Stimulated activated CD8-positive, alpha-beta memory T cell treated with anti-CD3 and anti-CD28 coated beads, Interleukin-7, amount 100 ng/mL, for 1 hour (primary cell): ENCODE data around the gene EPB41L5.
A peak's percentile ranks its signal among the peaks of the same experiment; 100 is the strongest.
"Not testable (repeated sequence)": the region's sequence is repeated elsewhere in the genome, so short reads cannot be mapped to it uniquely, and the experiment has no call there.

Experiments used
- DNase-seq, 2 donors: peaks; one replicate each; pipeline ENCODE4 v3.0.0-alpha.2; 2020; ENCODE audit warnings: low read depth in 2 of 2

Gene EPB41L5

DNA sequence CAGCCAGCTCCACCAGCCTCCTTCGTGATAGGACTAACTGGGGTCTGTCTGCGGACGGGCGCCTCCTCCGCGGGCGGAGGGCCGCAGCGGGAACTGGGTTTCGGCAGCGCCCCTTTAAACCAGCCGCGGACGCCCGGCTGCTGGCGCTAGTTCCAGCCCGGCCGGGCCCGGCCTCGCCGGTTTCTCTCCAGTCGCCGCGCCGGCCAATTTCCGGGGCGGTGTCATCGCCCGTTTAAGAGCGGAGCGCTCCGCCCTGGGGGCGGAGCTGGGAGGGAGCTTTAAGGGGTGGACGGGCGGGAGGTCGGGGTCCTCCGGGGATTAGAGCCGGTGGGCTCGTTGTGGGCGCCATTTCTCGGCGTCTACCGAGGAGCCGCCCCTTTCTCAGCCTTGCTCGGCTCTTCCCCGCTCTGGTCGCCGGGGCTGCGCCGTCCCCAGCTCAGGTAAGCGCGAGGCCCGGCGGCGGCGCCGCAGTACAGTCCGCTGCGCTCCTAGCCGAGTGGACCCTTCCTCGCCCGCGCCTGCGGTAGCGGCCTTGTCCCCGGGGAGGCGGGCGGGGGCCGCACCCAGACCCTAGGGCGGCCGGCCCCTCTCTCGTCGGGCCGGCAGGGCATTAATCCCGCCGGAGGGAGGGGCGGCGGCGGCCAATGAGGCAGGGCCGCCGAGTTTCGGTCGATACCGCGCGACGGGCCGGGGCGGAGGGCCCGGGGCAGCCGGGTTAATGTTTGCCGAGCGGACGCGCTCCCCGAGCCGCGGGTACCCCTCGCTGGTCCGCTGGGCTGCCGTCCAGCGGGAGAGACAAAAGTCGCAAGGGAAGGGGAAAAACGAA is at the start of gene EPB41L5:
Gene EPB41L5, plus strand, starts transcription at position 307 of the 826 bp plus-strand sequence. CDS start 6,008 bp downstream, outside the sequence.
- peak; percentile 66 for DNase-seq

DNA sequence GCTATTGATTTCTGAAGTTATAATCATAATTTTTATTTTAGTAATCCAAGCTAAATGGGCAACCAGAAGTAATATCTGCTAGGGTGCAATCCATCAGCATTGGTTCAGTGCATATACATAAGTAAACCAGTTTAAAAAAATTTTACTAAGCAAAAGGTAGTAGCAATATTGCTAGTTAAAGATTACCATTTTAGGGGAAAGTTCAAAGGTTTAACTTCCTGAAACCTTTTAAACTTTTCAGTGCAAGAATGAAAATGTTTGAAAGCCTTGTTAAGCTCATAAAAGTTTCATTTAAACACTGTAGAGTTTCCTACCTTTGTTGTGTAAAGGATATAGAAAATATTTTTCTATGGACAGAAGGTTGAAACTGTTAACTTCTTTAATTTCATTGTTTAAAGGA is 31.0 kb upstream of the EPB41L5 start:
- DNase-seq: no peak

DNA sequence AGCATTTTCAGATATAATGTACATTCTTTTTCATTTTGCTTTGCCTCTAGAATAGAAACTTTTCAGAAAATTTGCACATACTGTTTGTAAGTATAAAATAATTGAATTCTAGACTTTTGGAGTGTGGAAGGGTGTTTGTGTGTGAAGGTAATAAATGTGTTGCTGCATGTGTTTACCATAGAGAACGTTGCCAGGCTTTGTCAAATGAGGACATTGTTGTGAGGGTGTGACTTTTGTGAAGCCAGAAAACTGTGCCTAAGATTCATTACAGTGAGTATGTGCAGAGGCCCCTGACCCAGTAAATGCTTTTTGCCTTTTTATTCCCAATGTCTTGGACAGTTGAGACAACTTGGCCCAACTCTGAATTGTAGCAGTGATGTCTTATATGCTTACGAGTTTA is 30.4 kb upstream of the EPB41L5 start:
- no peak for DNase-seq

DNA sequence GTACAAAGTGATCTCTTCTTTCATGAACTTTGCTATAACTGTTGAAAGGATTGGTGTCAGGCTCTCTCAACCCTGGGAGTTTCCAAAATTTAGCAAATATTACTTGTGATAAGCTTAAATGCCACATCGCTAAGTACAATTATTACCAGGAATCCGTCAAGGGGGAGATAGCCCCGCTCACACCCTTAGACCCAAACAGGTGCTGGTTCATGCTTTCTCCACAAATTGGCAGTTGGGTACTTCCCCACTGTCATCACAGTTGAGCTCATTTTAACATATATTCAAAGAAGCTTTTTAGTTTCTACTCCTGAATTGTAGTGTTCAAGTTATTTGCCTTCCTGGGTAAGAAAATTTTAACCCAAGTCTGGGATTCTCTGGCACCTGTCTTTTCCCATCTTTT is 29.8 kb upstream of the EPB41L5 start:
- DNase-seq: no peak

DNA sequence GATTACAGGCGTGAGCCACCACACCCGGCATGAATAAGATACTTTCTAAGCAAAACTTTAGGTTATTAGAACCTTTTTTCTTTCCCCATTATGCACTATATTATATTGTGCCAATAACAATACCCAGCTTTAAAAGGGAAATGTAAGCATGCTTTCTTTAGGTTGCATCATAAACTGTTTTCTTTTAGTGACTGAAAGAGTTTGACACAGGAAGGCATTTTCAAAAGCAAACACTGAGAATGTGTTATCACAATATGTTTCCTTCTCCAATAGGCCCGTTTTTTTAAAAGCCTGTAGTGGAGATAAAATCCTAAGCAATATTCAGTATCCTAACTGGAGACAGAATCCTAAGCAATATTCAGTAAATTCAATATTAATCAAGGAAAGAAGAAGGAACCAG is 16.7 kb upstream of the EPB41L5 start:
- DNase-seq: no peak

DNA sequence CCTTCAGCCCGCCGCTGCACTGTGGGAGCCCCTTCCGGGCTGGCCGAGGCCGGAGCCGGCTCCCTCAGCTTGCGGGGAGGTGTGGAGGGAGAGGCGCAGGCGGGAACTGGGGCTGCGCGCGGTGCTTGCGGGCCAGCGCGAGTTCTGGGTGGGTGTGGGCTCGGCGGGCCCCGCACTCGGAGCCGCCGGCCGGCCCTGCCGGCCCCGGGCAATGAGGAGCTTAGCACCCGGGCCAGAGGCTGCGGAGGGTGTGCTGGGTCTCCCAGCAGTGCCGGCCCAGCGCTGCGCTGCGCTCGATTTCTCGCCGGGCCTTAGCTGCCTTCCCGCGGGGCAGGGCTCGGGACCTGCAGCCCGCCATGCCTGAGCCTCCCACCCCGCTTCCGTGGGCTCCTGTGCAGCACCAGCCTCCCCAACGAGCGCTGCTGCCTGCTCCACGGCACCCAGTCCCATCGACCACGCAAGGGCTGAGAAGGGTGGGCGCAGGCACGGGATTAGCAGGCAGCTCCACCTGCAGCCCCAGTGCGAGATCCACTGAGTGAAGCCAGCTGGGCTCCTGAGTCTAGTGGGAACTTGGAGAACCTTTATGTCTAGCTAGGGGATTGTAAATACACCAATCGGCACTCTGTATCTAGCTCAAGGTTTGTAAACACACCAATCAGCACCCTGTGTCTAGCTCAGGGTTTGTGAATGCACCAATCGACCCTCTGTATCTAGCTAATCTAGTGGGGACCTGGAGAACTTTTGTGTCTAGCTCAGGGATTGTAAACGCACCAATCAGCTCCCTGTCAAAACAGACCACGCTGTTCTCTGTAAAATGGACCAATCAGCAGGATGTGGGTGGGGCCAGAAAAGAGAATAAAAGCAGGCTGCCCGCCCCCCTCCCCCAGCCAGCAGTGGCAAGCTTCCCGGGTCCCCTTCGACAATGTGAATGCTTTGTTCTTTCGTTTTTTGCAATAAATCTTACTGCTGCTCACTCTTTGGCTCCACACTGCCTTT is 15.7 kb upstream of the EPB41L5 start:
- DNase-seq: not testable (repeated sequence)

DNA sequence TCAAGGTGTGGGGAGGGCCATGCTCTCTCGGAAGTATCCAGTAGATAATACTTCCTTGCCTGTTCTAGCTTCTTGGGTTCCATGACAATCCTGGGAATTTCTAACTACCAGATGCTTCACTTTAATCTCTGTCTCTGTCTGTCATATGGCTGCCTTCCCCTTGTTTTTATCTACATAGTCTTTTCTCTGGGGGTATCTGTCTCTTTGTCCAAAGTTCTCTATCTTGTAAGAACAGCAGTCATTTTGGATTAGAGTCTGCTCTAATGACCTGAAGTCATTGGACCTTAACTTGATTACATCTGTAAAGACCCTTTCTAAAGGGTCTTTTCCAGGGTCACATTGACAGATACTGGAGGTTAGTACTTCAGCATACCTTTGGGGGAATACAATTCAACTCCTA is 11.4 kb upstream of the EPB41L5 start:
- no peak for DNase-seq

DNA sequence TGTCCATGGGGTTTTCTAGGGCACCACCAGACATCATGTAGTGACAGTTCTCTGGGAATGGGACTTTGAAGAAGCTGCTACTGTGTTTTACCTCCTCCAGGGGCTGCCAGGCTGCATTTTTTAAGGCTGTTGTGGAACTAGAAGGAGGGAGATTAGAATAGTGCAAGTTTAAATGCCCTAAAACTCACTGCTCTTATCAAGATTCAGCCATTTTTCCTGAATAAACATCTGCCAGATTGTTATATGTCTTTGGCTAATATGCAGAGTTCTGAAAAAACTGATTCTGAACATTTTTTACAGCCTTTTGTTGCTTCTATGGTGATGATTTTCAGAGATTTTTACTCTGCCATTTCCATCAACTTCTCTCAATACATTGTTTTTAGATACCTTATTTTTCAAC is 8.6 kb upstream of the EPB41L5 start:
- no peak for DNase-seq

DNA sequence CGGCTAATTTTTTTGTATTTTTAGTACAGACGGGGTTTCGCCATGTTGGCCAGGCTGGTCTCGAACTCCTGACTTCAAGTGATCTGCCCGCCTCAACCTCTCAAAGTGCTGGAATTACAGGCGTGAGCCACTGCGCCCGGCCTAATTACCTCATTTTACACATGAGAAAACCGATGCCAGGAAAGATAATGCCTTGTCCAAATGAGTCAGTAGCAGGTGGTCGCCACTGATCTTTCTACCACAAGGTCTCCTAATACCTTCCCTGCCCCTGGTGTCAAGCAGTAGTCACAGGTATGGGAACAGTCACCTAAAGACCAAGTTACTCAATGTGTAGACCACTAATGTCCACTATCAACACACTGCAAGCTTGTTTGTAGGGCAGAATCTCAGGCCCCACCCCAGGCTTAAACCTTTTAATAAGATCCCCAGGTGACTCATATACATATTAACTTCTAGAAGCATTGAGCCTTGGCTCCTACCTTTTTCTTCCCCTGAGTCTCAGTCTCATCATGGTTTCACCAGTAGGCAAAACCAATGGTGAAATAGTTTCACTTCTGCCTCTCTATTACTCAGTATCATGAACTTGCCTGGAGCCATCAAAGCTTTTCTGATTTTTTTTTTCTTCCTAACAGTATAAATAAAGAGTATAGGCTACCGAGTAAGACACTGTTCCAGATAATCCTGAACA is 6.9 kb upstream of the EPB41L5 start:
- DNase-seq: no peak

DNA sequence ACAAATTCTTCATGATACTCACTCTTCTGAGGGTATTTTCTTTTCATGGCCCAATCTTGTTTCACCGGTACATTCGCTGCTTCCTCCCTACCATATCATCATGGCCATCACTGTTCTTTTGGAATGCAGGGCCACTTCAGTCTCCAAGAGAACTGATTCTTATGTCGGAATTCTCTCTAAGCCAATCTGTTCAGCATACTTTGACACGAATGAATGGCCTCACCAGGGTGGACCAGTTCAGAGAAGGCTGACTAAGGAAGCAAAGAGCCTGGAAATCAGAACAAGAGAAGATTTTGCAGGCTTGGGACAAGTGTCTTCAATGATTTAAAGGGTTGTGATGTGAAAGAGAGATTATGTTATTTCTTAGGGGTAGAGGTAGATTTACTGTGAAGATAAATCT is 5.0 kb upstream of the EPB41L5 start:
- no peak for DNase-seq

DNA sequence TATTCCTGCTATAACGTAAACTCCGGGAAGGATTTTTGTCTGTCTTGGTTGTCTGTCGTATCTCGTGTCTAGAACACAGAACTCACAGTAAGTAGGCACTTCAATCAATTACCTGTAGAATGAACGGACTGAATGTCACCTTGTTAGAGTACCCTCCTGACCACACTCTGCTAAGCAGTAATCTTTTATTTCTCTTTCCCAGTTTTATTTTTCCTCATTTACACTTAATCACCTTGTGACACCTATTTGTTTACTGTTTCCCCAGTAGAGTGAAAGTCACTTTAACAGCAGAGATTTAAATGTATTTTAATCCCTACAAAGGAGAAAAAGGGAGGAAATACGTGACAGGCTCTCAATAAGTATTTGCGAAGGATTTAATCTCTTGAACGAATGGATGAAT is 514 bp upstream of the EPB41L5 start:
- no peak for DNase-seq

DNA sequence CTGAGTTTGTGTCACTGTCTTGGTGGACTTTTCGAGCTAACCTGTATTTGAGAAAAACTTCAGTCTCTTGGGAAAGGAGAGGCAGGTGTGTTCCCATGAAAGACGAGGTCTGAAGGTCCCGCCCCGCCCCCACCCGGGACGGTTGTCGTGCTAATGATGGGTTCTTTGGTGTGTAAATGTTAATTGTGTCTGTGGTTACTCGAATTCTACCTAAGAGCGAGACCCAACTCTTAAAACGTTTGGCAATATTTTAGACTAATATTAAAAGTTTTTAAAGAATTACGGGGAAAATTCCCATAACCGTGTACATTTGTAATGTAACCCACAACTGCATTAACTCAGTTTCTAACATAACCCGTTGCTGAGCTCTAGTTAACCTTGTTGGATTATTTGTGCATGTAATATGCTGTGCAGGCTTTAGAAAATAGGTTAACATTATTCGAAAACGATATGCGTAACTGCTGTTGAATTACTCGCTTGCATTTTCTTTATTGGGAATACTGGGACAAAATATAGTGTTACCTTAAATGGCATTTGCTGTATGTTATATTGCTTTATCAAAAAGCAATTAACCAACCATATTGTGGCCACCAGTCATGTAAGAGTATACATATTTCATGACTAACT is 833 bp downstream of the EPB41L5 start:
- DNase-seq: no peak

DNA sequence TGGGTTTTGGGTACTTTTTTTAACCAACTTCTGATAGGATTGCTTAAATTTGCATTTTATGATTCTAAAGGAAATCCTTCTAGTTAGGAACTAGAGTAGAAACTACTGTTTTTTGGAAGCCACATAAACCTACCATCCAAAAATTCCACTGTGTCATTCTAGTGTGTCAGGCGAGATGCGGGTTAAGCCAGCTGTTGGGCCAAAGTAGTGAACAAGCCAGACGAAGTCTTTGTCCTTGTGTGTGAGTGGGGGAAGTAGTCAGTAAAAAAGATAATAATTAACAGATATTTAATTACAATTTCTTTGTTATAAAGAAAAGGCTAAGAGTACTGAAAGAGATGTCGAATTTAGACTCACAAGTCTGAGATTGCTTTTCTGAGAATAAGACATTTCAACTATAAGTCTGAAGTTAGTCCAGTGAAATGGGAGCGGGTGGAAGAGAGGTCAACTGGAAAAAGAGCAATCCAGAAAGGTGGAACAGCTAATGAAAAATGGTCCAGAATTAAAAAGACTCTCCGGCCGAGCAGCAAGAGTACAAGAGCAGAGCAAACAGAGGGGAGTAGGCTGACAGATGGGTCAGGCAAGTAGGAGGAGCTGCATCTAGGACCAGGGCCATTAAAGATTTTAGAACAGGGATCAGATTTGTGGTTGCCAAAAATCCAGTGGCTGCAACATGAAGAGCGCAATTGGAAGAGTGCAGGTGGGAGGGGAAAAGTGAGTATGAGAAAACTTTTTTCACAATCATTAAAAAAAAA is 1.5 kb downstream of the EPB41L5 start:
- DNase-seq: no peak

DNA sequence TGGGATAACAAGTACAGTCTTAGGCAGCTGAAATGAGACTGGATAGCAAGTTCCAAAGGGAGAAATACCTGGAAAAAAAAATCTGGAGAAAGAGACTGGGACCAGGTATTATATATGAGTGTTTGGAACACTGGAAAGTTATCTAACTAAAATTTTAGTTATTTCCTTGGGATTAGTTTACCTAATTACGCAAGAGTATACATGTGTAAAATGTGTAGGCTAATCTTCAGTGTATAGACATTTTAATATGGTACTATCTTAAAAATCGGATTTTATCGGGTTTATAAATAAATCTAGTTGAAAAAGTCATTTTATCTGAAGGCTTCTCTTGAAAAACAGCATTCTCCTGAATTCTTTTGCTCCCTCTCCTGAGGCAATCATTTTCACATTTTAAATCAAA is 3.9 kb downstream of the EPB41L5 start:
- DNase-seq: no peak

DNA sequence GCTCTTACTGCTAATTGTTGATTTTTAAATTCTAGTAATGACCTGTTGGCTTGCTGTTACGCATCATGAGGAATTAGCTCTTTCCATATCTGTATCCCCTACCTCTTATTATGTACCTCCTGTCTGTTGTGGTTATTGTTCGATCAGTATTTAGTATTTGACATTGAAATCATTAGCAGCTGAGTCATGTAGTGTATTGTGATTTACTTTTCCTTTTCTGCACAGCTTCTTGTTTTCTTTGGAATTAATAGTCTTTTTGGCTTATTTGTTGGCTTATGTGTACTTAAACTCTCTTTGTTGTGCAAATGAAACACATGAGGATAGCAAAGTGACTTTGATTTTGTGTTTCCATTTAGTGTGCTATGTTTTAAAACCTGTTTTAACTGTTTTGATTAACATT is 4.3 kb downstream of the EPB41L5 start:
- DNase-seq: no peak

DNA sequence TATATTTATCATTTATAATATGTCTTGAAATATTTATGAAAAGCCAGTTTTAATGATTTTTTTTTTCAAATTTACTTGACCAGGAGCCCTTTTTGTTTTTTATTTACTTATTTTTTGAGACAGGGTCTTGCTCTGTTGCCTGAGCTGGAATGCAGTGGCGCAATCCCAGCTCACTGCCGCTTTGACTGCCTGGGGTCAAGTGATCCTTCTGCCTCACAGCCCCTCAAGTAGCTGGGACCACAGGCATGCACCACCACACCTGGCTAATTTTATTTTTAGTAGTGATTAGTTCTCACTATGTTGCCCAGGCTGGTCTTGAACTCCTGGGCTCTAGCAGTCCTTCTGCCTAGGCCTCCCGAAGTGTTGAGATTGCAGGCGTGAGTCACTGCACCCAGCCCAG is 5.7 kb downstream of the EPB41L5 start:
- DNase-seq: no peak

DNA sequence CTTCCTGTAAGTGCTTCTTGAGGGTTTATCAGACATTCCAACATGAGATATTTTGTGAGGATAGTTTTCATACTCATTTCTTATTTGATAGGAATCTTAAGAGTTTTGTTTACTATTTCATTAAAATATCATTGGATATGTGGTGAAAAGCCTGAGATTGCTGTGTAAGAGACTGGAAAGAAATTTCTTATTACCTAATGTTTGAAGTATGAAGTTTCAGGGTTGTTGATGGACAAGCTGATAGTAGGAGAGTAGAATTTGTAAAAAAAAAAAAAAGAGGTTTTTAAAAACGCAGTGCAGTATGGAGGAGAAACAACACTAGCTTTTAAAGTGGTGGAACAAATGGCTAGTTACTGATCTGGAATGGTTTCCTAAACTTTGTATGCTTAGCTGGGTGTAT is 7.7 kb downstream of the EPB41L5 start:
- no peak for DNase-seq

DNA sequence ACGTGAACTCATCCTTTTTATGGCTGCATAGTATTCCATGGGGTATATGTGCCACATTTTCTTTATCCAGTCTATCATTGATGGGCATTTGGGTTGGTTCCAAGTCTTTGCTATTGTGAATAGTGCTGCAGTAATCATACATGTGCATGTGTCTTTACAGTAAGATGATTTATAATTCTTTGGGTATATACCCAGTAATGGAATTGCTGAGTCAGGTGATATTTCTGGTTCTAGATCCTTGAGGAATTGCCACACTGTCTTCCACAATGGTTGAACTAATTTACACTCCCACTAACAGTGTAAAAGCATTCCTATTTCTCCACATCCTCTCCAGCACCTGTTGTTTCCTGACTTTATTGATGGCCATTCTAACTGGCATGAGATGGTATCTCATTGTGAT is 9.6 kb downstream of the EPB41L5 start:
- DNase-seq: not testable (repeated sequence)

DNA sequence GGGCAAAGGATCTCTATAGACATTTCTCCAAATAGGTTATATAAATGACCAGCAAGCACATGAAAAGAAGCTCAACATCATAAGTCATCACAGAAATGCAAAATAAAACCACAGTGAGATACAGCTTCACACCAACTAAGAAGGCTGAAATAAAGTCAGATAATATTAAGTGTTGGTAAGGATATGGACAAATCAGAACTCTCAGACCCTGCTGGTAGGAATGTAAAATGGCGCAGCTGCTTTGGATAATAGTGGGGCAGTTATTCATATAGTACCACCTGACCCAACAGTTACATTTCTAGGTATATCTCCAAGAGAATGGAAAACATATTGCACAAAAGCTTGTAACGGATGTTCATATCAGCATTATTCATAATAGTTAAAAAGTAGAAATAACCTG is 14.0 kb downstream of the EPB41L5 start:
- DNase-seq: no peak

DNA sequence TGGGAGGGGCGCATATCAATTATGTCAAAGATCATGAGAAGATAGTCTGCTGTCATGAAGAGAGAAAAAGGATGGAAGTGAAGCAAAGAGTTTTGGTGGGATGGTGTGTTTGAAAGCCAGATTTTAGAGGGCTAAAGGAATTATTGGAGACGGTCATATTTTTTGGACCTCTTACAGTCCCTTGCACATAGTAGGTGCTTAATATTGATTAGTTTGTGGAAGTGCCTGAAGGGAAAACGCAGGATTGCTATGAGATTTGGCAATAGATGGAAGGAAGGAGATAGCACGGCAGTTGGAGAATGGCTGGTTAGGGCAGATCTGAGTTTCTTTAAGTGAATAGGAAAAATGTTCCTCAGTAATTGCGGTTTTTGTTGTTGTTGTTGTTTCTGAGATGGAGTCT is 15.9 kb downstream of the EPB41L5 start:
- no peak for DNase-seq
